Measurements from ENCODE around the gene SLC43A3.
A peak's percentile ranks its signal among the peaks of the same experiment; 100 is the strongest.

The SLC43A3 gene

GRCh38 chr11:57374966-57375365 is 52.0 kb downstream of the SLC43A3 start:
- H3K14ac ChIP-seq (ENCODE audit: low read length): no peak overlapping the region
- no peak for DNase-seq (ENCODE audit: low spot score)
- H2BK12ac ChIP-seq (ENCODE audit: low read length): no peak overlapping the region
- H3K4me1 ChIP-seq (ENCODE audit: control insufficient read depth in 2 of 2, insufficient read depth in 1 of 2, low read depth in 1 of 2, low read length in 2 of 2): no peaks in the 10 kb centered on the region
- H3K9ac ChIP-seq (ENCODE audit: low read depth, low read length, poor library complexity): no peak overlapping the region
- no peak overlapping the region for H3K18ac ChIP-seq (ENCODE audit: low read length)
- H3K9me3 ChIP-seq (replicated peaks in 1 of 2; ENCODE audit: control insufficient read depth in 2 of 2, insufficient read depth in 1 of 2, low read depth in 1 of 2, low read length in 2 of 2): no peaks in the 10 kb centered on the region
- no peak overlapping the region for H2AFZ ChIP-seq (ENCODE audit: low read length)
- H3K79me1 ChIP-seq (ENCODE audit: low read depth, low read length): no peaks in the 10 kb centered on the region
- no peak overlapping the region for H4K91ac ChIP-seq (ENCODE audit: low read depth, low read length, poor library complexity)
- no peaks in the 10 kb centered on the region for H3K36me3 ChIP-seq (replicated peaks in 1 of 2; ENCODE audit: control insufficient read depth in 2 of 2, insufficient read depth in 2 of 2, low read length in 2 of 2)
- no peak overlapping the region for H2BK5ac ChIP-seq (ENCODE audit: low read length)
- H4K8ac ChIP-seq (ENCODE audit: low read depth, low read length): no peak overlapping the region
- H2BK15ac ChIP-seq (ENCODE audit: low read length): no peak overlapping the region
- no peak overlapping the region for H3K23ac ChIP-seq (ENCODE audit: low read depth, low read length, poor library complexity)
- H3K27me3 ChIP-seq (ENCODE audit: control insufficient read depth in 3 of 3, insufficient read depth in 3 of 3, low read depth in 1 of 3, low read length in 3 of 3): peaks cover 0 to 17% (median 0%) of the 10 kb centered on the region in 3 experiments
- no peak overlapping the region for H3K4me3 ChIP-seq (ENCODE audit: low read length in 2 of 2)
- H2AK5ac ChIP-seq (ENCODE audit: low read depth, low read length): no peak overlapping the region
- H2BK120ac ChIP-seq (ENCODE audit: low read depth, low read length): no peak overlapping the region
- WGBS, 2 donors (ENCODE audit: extremely low coverage in 2 of 2, insufficient read length in 2 of 2, insufficient replicate concordance in 1 of 2): no CpG with 5 or more reads among the region's 3 CpGs
- no peak overlapping the region for H3K27ac ChIP-seq (replicated peaks; ENCODE audit: low read length)
- no peak overlapping the region for H3K4ac ChIP-seq (ENCODE audit: low read length)
- no peak overlapping the region for H3K4me2 ChIP-seq (ENCODE audit: insufficient read depth, low read length, poor library complexity, severe bottlenecking)

GRCh38 chr11:57373146-57373545 is 53.8 kb downstream of the SLC43A3 start:
- WGBS, 2 donors (ENCODE audit: extremely low coverage in 2 of 2, insufficient read length in 2 of 2, insufficient replicate concordance in 1 of 2): no CpG with 5 or more reads among the region's 3 CpGs
- Histone ChIP-seq H3K14ac (ENCODE audit: low read length) (no peak overlapping the region), H3K4me2 (ENCODE audit: insufficient read depth, low read length, poor library complexity, severe bottlenecking) (no peak overlapping the region), H3K4me3 (ENCODE audit: low read length in 2 of 2) (no peak overlapping the region), H3K27me3 (ENCODE audit: control insufficient read depth in 3 of 3, insufficient read depth in 3 of 3, low read depth in 1 of 3, low read length in 3 of 3) (peaks cover 0 to 24% (median 0%) of the 10 kb centered on the region in 3 experiments), H4K8ac (ENCODE audit: low read depth, low read length) (no peak overlapping the region), H3K4me1 (ENCODE audit: control insufficient read depth in 2 of 2, insufficient read depth in 1 of 2, low read depth in 1 of 2, low read length in 2 of 2) (no peaks in the 10 kb centered on the region), H3K9ac (ENCODE audit: low read depth, low read length, poor library complexity) (peak overlapping the region; percentile 12), H2BK120ac (ENCODE audit: low read depth, low read length) (no peak overlapping the region), H3K9me3 (replicated peaks in 1 of 2; ENCODE audit: control insufficient read depth in 2 of 2, insufficient read depth in 1 of 2, low read depth in 1 of 2, low read length in 2 of 2) (no peaks in the 10 kb centered on the region), H2AFZ (ENCODE audit: low read length) (no peak overlapping the region), H3K4ac (ENCODE audit: low read length) (no peak overlapping the region), H3K18ac (ENCODE audit: low read length) (no peak overlapping the region), H3K27ac (replicated peaks; ENCODE audit: low read length) (no peak overlapping the region), H3K79me1 (ENCODE audit: low read depth, low read length) (no peaks in the 10 kb centered on the region), H2AK5ac (ENCODE audit: low read depth, low read length) (no peak overlapping the region), H4K91ac (ENCODE audit: low read depth, low read length, poor library complexity) (no peak overlapping the region), H2BK15ac (ENCODE audit: low read length) (no peak overlapping the region), H3K36me3 (replicated peaks in 1 of 2; ENCODE audit: control insufficient read depth in 2 of 2, insufficient read depth in 2 of 2, low read length in 2 of 2) (no peaks in the 10 kb centered on the region), H2BK12ac (ENCODE audit: low read length) (no peak overlapping the region), H3K23ac (ENCODE audit: low read depth, low read length, poor library complexity) (no peak overlapping the region), H2BK5ac (ENCODE audit: low read length) (no peak overlapping the region)
- no peak for DNase-seq (ENCODE audit: low spot score)

GRCh38 chr11:57370941-57371340 is 56.0 kb downstream of the SLC43A3 start:
- Histone ChIP-seq H2BK120ac (ENCODE audit: low read depth, low read length) (no peak overlapping the region), H3K4me3 (ENCODE audit: low read length in 2 of 2) (no peak overlapping the region), H2BK15ac (ENCODE audit: low read length) (no peak overlapping the region), H3K4ac (ENCODE audit: low read length) (no peak overlapping the region), H3K9me3 (replicated peaks in 1 of 2; ENCODE audit: control insufficient read depth in 2 of 2, insufficient read depth in 1 of 2, low read depth in 1 of 2, low read length in 2 of 2) (no peaks in the 10 kb centered on the region), H2BK12ac (ENCODE audit: low read length) (no peak overlapping the region), H2AK5ac (ENCODE audit: low read depth, low read length) (no peak overlapping the region), H3K36me3 (replicated peaks in 1 of 2; ENCODE audit: control insufficient read depth in 2 of 2, insufficient read depth in 2 of 2, low read length in 2 of 2) (no peaks in the 10 kb centered on the region), H3K27ac (replicated peaks; ENCODE audit: low read length) (no peak overlapping the region), H3K18ac (ENCODE audit: low read length) (no peak overlapping the region), H3K23ac (ENCODE audit: low read depth, low read length, poor library complexity) (no peak overlapping the region), H3K9ac (ENCODE audit: low read depth, low read length, poor library complexity) (no peak overlapping the region), H2BK5ac (ENCODE audit: low read length) (no peak overlapping the region), H3K79me1 (ENCODE audit: low read depth, low read length) (no peaks in the 10 kb centered on the region), H3K14ac (ENCODE audit: low read length) (no peak overlapping the region), H4K8ac (ENCODE audit: low read depth, low read length) (no peak overlapping the region), H3K27me3 (ENCODE audit: control insufficient read depth in 3 of 3, insufficient read depth in 3 of 3, low read depth in 1 of 3, low read length in 3 of 3) (peaks cover 0 to 23% (median 0%) of the 10 kb centered on the region in 3 experiments), H3K4me2 (ENCODE audit: insufficient read depth, low read length, poor library complexity, severe bottlenecking) (no peak overlapping the region), H4K91ac (ENCODE audit: low read depth, low read length, poor library complexity) (no peak overlapping the region), H3K4me1 (ENCODE audit: control insufficient read depth in 2 of 2, insufficient read depth in 1 of 2, low read depth in 1 of 2, low read length in 2 of 2) (peaks cover 0 to 3% of the 10 kb centered on the region in 2 donors), H2AFZ (ENCODE audit: low read length) (no peak overlapping the region)
- DNase-seq (ENCODE audit: low spot score): no peak

GRCh38 chr11:57370251-57370650 is 56.7 kb downstream of the SLC43A3 start:
- no peak for DNase-seq (ENCODE audit: low spot score)
- H3K9me3 ChIP-seq (replicated peaks in 1 of 2; ENCODE audit: control insufficient read depth in 2 of 2, insufficient read depth in 1 of 2, low read depth in 1 of 2, low read length in 2 of 2): no peaks in the 10 kb centered on the region
- no peak overlapping the region for H3K4ac ChIP-seq (ENCODE audit: low read length)
- no peak overlapping the region for H3K23ac ChIP-seq (ENCODE audit: low read depth, low read length, poor library complexity)
- H3K27me3 ChIP-seq (ENCODE audit: control insufficient read depth in 3 of 3, insufficient read depth in 3 of 3, low read depth in 1 of 3, low read length in 3 of 3): peaks cover 0 to 26% (median 0%) of the 10 kb centered on the region in 3 experiments
- no peak overlapping the region for H4K8ac ChIP-seq (ENCODE audit: low read depth, low read length)
- H4K91ac ChIP-seq (ENCODE audit: low read depth, low read length, poor library complexity): no peak overlapping the region
- no peak overlapping the region for H3K18ac ChIP-seq (ENCODE audit: low read length)
- no peak overlapping the region for H2BK12ac ChIP-seq (ENCODE audit: low read length)
- no peak overlapping the region for H2BK5ac ChIP-seq (ENCODE audit: low read length)
- H3K4me1 ChIP-seq (ENCODE audit: control insufficient read depth in 2 of 2, insufficient read depth in 1 of 2, low read depth in 1 of 2, low read length in 2 of 2): peaks cover 4 to 8% of the 10 kb centered on the region in 2 donors
- no peaks in the 10 kb centered on the region for H3K79me1 ChIP-seq (ENCODE audit: low read depth, low read length)
- no peak overlapping the region for H3K4me2 ChIP-seq (ENCODE audit: insufficient read depth, low read length, poor library complexity, severe bottlenecking)
- no peak overlapping the region for H2AFZ ChIP-seq (ENCODE audit: low read length)
- H3K14ac ChIP-seq (ENCODE audit: low read length): no peak overlapping the region
- H2BK15ac ChIP-seq (ENCODE audit: low read length): no peak overlapping the region
- H3K4me3 ChIP-seq (ENCODE audit: low read length in 2 of 2): no peak overlapping the region
- H3K27ac ChIP-seq (replicated peaks; ENCODE audit: low read length): no peak overlapping the region
- no peak overlapping the region for H2AK5ac ChIP-seq (ENCODE audit: low read depth, low read length)
- no peak overlapping the region for H2BK120ac ChIP-seq (ENCODE audit: low read depth, low read length)
- H3K36me3 ChIP-seq (replicated peaks in 1 of 2; ENCODE audit: control insufficient read depth in 2 of 2, insufficient read depth in 2 of 2, low read length in 2 of 2): no peaks in the 10 kb centered on the region
- WGBS, 2 donors (ENCODE audit: extremely low coverage in 2 of 2, insufficient read length in 2 of 2, insufficient replicate concordance in 1 of 2): no CpG with 5 or more reads among the region's 7 CpGs
- H3K9ac ChIP-seq (ENCODE audit: low read depth, low read length, poor library complexity): no peak overlapping the region
